GM12878 (cell line): ENCODE results near the gene PRPSAP2. TPM values are rescaled to one million over a fixed set of nuclear protein-coding genes. Genes with fewer than 3 reads are reported as not detected.

Source experiments
- BRCA1 ChIP-seq: IDR thresholded peaks from 2 replicates; pipeline ENCODE4 v1.6.1; 2011; ENCODE audit warnings: low read depth, low read length, improper control_type of control experiment
- CREB1 ChIP-seq: IDR thresholded peaks from 2 replicates; pipeline ENCODE4 v1.6.1; 2012; ENCODE audit warnings: low read depth, mild to moderate bottlenecking, inconsistent platforms
- CREM ChIP-seq: IDR thresholded peaks from 2 replicates; pipeline ENCODE4 v1.6.1; 2014; ENCODE audit warnings: antibody characterized with exemption, low read depth
- EP300 ChIP-seq, 2 experiments: fragments of 150-350 bp in 1 of 2; IDR thresholded peaks; 2 replicates each; pipeline ENCODE4 v1.6.1; 2011 to 2012; ENCODE audit warnings: low read depth in 2 of 2, low read length in 2 of 2, borderline replicate concordance in 1 of 2, improper control_type of control experiment in 1 of 2, inconsistent platforms in 1 of 2; ENCODE audit not compliant: control insufficient read depth in 1 of 2
- EZH2 ChIP-seq: IDR thresholded peaks from 2 replicates; pipeline ENCODE4 v1.6.1; 2012; ENCODE audit warnings: low read depth, mild to moderate bottlenecking, control low read depth, inconsistent platforms, low read length, borderline replicate concordance; ENCODE audit not compliant: control insufficient read depth
- IRF5 ChIP-seq: fragments of 450-650 bp; IDR thresholded peaks from 2 replicates; pipeline ENCODE4 v1.6.1; 2017; ENCODE audit warnings: borderline replicate concordance
- KAT2A ChIP-seq: conservative IDR thresholded peaks from 2 replicates; pipeline ENCODE4 v1.6.1; 2011; ENCODE audit warnings: low read depth, low read length; ENCODE audit not compliant: control insufficient read depth
- KLF5 ChIP-seq: fragments of 450-650 bp; IDR thresholded peaks from 2 replicates; pipeline ENCODE4 v1.6.1; 2014; ENCODE audit warnings: mild to moderate bottlenecking; ENCODE audit not compliant: partially characterized antibody
- MEF2A ChIP-seq: IDR thresholded peaks from 2 replicates; pipeline ENCODE4 v1.6.1; 2011; ENCODE audit warnings: low read depth, mild to moderate bottlenecking, low read length, moderate library complexity; ENCODE audit not compliant: insufficient read depth
- MXI1 ChIP-seq: fragments of 150-350 bp; IDR thresholded peaks from 2 replicates; pipeline ENCODE4 v1.6.1; 2011; ENCODE audit warnings: low read depth, mild to moderate bottlenecking, inconsistent platforms, low read length, improper control_type of control experiment
- NR2C1 ChIP-seq: fragments of 450-650 bp; IDR thresholded peaks from 2 replicates; pipeline ENCODE4 v1.6.1; 2017; ENCODE audit warnings: antibody characterized with exemption, mild to moderate bottlenecking, moderate library complexity
- RB1 ChIP-seq: fragments of 450-650 bp; formaldehyde crosslinking; IDR thresholded peaks from 2 replicates; pipeline ENCODE4 v1.6.1; 2017; ENCODE audit warnings: mild to moderate bottlenecking, borderline replicate concordance
- RFX5 ChIP-seq: IDR thresholded peaks from 2 replicates; pipeline ENCODE4 v1.6.1; 2011; ENCODE audit warnings: low read depth, low read length, improper control_type of control experiment
- SMAD1 ChIP-seq: fragments of 450-650 bp; IDR thresholded peaks from 2 replicates; pipeline ENCODE4 v1.6.1; 2018; ENCODE audit warnings: mild to moderate bottlenecking, low read depth; ENCODE audit not compliant: partially characterized antibody
- STAT3 ChIP-seq: IDR thresholded peaks from 2 replicates; pipeline ENCODE4 v1.6.1; 2011; ENCODE audit warnings: low read depth, low read length, improper control_type of control experiment
- SUZ12 ChIP-seq: fragments of 200-600 bp; sonication (generic); IDR thresholded peaks from one replicate; pipeline ENCODE4 v1.6.1; 2018; ENCODE audit warnings: antibody characterized with exemption, mild to moderate bottlenecking; ENCODE audit not compliant: unreplicated experiment
- ZBTB33 ChIP-seq: fragments of 450-650 bp; IDR thresholded peaks from 2 replicates; pipeline ENCODE4 v1.6.1; 2017; ENCODE audit warnings: mild to moderate bottlenecking
- ZNF207 ChIP-seq: fragments of 450-650 bp; IDR thresholded peaks from 2 replicates; pipeline ENCODE4 v1.6.1; 2014; ENCODE audit warnings: antibody characterized with exemption, mild to moderate bottlenecking, borderline replicate concordance
- ZNF274 ChIP-seq: IDR thresholded peaks from one replicate; pipeline ENCODE4 v1.8.0; 2011; ENCODE audit not compliant: insufficient read length, insufficient read depth
- ZNF384 ChIP-seq: IDR thresholded peaks from 2 replicates; pipeline ENCODE4 v1.6.1; 2012; ENCODE audit warnings: low read depth, mild to moderate bottlenecking, low read length, improper control_type of control experiment, borderline replicate concordance
- polyA plus RNA-seq, 11 experiments: library from polyadenylated mRNA; depleted of rRNA in 4 of 11; unstranded in 6 of 11; stranded (reverse) in 5 of 11; fragments of >200 nt; fragmentation: Nextera tagmentation in 4 of 11; fragmentation: Illumina TruSeq in 1 of 11; extraction: Ambion mirVana in 4 of 11; extraction: Trizol in 1 of 11; gene quantifications; 1 replicate in 1 of 11; 2 replicates in 10 of 11; pipeline versions ENCODE4 v1.2.1 to v1.2.3, GENCODE V29; 2011 to 2016; ENCODE audit warnings: inconsistent platforms in 2 of 11, missing spikeins in 2 of 11, low read depth in 1 of 11
- total RNA-seq, 4 experiments: library from RNA; depleted of rRNA in 3 of 4; stranded (reverse); fragments of >200 nt in 3 of 4; fragmentation: Illumina TruSeq in 1 of 4; extraction: Trizol in 1 of 4; gene quantifications; 2 replicates each; pipeline versions ENCODE4 v1.2.1 to v1.2.3, GENCODE V29; 2013 to 2021
- TF ChIP-seq, protein P1 (sequence below): fragments of 450-650 bp; IDR thresholded peaks from 2 replicates; pipeline ENCODE4 v1.6.1; 2017; ENCODE audit warnings: mild to moderate bottlenecking, moderate library complexity
- TF ChIP-seq, protein P2 (sequence below): IDR thresholded peaks from 2 replicates; pipeline ENCODE4 v1.6.1; 2012; ENCODE audit warnings: low read depth, low read length, improper control_type of control experiment

PRPSAP2 gene
- total and polyA plus RNA-seq, 10 of the 15 experiments (the other 5 are each of a cell fraction or from before 2014, with no cell fraction given): 33.2 to 102 (median 83.8) TPM

DNA sequence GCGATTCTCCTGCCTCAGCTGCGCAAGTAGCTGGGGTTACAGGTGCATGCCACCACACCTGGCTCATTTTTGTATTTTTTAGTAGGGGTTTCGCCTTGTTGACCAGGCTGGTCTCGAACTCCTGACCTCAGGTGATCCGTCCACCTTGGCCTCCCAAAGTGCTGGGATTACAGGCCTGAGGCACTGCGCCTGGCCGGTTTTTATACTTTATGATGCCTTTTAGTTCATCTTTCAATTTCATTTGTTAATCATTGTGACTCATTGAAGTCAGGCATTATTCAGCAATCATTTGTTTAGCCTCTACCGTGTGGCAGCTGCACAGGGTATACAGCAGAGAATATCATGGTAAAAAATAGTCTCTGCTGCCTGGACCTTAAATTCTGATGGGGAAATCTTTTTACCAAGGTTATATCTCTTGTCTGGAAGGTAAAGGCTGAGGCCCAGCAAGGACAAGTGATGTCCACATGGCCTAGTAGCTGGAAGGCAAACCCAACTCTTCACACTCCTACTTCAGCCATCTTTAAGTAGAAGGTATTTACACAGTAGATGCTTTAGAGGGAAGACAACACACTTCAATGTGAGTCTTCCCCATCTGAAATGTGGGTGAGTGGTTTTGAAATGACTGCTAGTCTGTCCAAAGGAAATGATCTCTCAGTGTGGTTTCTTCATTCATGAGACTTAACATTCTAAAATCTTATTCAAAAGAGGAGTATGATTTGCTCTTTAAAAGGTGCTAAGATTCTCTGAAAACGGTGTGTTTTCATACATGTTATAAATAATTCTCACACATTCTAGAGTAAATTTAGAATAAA is 2.4 kb downstream of the PRPSAP2 start (continued):
- TF ChIP-seq ZBTB33 (no peak), EZH2 (no peak), BRCA1 (no peak), SMAD1 (peak; percentile 11), KLF5 (no peak), IRF5 (no peak), CREM (peak; percentile 58; the same call in 1 of the 2 replicates), MXI1 (0 out of 2 replicates have a peak, but pooled peaks have one; percentile 51), RFX5 (no peak), SUZ12 (no peak), NR2C1 (no peak), MEF2A (peak; percentile 60; the same call in 1 of the 2 replicates), EP300 (IDR thresholded peaks at IDR 0.05; ENCODE audit: borderline replicate concordance in 1 of 2, control insufficient read depth in 1 of 2, low read depth in 2 of 2, low read length in 2 of 2) (0 out of 4 replicates have a peak, but pooled peaks of 1 of the 2 experiments have one; percentile 9), CREB1 (0 out of 2 replicates have a peak, but pooled peaks have one; percentile 35), ZNF207 (0 out of 2 replicates have a peak, but pooled peaks have one; percentile 48), ZNF274 (no peak), STAT3 (no peak), KAT2A (no peak), RB1 (no peak), ZNF384 (no peak)
- TF ChIP-seq, protein P1, sequence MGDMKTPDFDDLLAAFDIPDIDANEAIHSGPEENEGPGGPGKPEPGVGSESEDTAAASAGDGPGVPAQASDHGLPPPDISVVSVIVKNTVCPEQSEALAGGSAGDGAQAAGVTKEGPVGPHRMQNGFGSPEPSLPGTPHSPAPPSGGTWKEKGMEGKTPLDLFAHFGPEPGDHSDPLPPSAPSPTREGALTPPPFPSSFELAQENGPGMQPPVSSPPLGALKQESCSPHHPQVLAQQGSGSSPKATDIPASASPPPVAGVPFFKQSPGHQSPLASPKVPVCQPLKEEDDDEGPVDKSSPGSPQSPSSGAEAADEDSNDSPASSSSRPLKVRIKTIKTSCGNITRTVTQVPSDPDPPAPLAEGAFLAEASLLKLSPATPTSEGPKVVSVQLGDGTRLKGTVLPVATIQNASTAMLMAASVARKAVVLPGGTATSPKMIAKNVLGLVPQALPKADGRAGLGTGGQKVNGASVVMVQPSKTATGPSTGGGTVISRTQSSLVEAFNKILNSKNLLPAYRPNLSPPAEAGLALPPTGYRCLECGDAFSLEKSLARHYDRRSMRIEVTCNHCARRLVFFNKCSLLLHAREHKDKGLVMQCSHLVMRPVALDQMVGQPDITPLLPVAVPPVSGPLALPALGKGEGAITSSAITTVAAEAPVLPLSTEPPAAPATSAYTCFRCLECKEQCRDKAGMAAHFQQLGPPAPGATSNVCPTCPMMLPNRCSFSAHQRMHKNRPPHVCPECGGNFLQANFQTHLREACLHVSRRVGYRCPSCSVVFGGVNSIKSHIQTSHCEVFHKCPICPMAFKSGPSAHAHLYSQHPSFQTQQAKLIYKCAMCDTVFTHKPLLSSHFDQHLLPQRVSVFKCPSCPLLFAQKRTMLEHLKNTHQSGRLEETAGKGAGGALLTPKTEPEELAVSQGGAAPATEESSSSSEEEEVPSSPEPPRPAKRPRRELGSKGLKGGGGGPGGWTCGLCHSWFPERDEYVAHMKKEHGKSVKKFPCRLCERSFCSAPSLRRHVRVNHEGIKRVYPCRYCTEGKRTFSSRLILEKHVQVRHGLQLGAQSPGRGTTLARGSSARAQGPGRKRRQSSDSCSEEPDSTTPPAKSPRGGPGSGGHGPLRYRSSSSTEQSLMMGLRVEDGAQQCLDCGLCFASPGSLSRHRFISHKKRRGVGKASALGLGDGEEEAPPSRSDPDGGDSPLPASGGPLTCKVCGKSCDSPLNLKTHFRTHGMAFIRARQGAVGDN: peak; percentile 51; the same call in 1 of the 2 replicates
- TF ChIP-seq, protein P2, sequence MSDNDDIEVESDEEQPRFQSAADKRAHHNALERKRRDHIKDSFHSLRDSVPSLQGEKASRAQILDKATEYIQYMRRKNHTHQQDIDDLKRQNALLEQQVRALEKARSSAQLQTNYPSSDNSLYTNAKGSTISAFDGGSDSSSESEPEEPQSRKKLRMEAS: no peak
